HCEC 1CT (cell line): ENCODE measurements around the gene CENPA.
"Not testable (repeated sequence)": the region's sequence is repeated elsewhere in the genome, so short reads cannot be mapped to it uniquely, and the experiment has no call there.

Source experiments
- DNase-seq: peaks from one replicate; pipeline ENCODE4 v3.0.0-alpha.2; 2017

Gene CENPA

GRCh38 chr2:26785431-26786206 is at the start of gene CENPA:
TSS of gene CENPA (plus strand) at chr2:26786056. CDS start at chr2:26786197, 141 bp downstream.
- DNase-seq = peak; percentile 98

GRCh38 chr2:26737221-26737620 is 48.6 kb upstream of the CENPA start:
- DNase-seq = no peak

DNA sequence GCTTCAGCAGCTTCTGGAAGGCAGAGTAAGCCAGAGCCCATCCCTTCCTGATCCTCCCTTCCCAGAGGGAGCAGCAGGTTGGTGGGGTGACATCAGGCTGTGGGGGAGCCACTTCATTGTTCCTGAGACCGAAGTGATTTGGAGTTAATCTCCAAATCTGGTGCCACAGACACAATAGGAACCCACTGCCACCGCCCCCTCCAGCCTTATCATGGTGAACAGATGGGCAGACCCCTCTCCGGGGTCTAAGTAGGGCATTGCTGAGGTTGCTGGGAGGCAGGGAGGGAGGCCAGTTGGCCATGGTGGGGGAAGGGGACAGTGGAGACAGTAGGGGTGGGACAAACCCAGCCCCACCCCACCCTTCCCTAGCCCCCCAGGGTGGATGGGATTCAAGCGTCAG is 47.4 kb upstream of the CENPA start:
- no peak for DNase-seq

DNA sequence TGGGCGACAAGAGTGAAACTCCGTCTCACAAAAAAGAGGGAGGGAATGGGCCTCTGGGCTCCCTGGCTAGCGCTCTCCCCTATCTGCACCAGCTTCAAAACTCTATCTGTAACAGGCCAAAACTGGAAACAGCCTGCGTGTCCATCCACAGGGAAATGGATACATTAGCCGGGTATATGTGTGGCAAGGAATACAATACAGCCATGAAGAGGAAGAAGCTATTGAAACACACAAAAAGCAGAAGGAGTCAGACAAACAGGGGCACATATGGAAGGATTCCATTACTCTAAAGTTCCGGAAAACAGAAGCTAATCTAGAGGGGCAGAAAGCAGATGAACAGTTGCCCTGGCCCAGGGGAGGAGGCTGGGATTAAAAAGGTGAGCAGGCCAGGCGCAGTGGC is 46.3 kb upstream of the CENPA start:
- no peak for DNase-seq

DNA sequence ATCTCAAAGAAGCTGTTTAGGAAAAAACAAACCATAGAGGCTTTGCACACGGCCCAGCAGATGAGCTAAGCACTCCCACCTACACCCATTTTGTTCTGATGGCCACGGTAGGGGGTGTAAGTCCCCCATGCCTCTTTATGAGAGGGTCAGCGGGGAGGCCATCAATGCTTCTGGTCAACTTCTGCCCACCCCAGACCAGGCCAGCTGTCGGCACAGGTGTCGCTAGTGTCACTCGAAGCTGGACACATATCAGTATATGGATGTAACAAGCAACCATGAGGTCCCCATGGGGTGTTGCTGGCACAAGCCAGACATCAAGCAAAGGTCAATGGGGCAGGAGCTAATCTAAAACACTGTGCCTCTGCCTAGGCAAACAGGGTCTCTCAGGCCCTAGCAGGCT is 45.5 kb upstream of the CENPA start:
- no peak for DNase-seq

DNA sequence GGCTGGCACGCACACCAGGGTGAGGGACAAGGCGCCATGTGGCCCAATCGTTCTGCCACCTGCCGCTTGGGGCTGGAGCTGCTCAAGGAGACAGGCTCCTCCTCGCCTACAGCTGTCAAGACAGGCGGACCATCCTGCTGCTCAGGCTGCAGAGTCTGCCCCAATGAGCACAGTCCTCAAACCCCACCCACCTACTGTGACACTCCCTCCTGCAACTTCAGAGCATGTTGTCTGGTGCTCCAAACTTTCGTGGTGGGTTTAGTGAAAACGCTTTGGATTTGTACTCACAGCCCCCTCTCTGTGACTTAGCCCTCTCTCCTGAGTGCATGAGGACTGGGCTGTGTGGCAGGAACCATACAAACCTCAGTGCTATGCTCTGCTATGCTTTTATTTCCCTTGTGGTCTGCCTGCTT is 45.0 kb upstream of the CENPA start:
- DNase-seq = no peak

DNA sequence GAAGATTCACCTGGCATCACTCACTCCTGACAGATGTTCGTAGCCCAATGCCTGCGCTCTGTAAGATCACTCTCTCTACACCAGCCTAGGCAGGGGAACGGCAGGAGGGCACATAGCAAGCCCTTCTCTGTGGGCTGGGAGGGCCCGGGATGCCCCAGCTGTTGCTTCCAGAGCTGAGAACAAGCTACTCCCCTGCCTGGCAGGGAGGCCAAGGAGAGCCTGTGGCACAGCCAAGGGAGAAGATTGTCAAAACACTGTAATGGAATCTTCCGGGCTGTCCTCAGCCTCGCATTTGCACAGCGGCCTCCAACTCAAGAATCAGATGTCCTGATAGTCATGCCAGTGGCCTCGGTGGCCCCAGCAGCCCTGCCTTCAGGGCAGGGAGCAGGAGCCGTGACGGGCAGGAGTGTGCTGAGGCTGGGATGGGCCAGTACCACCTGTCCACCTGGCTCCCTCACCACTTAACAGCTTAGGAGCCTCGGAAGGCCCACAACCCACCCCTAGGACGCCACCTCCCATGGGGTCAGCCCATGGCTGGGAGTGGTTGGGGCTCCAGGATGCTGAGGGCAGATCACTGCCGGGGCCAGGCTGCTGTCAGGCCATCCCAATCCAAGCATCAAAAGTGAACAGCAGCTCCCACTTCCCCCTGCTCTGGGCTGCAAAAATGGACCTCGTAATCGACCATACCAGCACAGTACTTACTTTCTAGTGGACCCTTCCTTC is 43.6 kb upstream of the CENPA start:
- no peak for DNase-seq

- no peak for DNase-seq
Observed at GRCh38 chr2:26743852-26744251, 42.0 kb upstream of the CENPA start.

GRCh38 chr2:26744953-26745352 is 40.9 kb upstream of the CENPA start:
- no peak for DNase-seq

GRCh38 chr2:26745609-26746327 is 40.1 kb upstream of the CENPA start:
- DNase-seq = peak; percentile 43

GRCh38 chr2:26746934-26747333 is 38.9 kb upstream of the CENPA start:
- no peak for DNase-seq

DNA sequence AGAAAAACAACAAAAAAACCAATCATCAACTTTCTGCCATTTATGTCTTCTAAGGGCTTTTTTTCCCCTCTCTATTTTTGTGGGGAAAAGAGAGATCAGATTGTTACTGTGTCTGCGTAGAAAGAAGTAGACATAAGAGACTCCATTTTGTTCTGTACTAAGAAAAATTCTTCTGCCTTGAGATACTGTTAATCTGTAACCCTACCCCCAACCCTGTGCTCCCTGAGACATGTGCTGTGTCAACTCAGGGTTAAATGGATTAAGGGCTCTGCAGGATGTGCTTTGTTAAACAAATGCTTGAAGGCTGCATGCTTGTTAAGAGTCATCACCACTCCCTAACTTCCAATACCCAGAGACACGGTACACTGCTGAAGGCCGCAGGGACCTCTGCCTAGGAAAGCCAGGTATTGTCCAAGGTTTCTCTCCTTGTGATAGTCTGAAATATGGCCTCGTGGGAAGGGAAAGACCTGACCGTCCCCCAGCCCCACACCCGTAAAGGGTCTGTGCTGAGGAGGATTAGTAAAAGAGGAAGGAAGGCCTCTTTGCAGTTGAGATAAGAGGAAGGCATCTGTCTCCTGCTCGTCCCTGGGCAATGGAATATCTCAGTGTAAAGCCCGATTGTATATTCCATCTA is 36.0 kb upstream of the CENPA start:
- DNase-seq = peak; percentile 65

DNA sequence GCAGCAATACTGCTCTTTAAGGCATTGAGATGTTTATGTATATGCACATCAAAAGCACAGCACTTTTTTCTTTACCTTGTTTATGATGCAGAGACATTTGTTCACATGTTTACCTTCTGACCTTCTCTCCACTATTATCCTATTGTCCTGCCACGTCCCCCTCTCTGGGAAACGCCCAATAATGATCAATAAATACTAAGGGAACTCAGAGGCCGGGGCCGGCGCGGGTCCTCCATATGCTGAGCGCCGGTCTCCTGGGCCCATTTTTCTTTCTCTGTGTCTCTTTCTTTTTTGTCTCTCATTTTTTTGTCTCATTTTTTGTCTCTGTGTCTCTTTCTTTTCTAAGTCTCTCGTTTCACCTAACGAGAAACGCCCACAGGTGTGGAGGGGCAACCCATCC is 35.4 kb upstream of the CENPA start:
- DNase-seq = not testable (repeated sequence)

- DNase-seq = no peak
Observed at GRCh38 chr2:26752656-26753055, 33.2 kb upstream of the CENPA start.

- DNase-seq = no peak
Observed at GRCh38 chr2:26754539-26754938, 31.3 kb upstream of the CENPA start.

- no peak for DNase-seq
Observed at GRCh38 chr2:26754972-26755670, 30.7 kb upstream of the CENPA start.

DNA sequence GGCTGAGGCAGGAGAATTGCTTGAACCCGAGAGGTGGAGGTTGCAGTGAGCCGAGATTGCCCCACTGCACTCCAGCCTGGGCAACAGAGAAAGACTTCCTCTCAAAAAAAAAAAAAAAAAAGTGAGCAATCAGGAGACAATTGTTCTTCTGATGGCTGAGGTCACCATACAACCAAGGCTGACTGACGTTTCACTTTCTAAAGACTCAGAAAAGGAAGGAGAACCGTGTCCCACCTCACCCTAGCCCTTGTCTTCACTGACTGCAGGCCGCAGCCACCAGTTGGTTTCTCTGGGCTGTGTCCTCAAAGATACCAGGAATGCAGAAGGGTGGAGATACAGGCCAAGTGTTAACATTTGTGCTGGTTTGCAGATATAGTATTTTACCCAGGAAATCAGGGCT is 29.5 kb upstream of the CENPA start:
- DNase-seq = no peak

DNA sequence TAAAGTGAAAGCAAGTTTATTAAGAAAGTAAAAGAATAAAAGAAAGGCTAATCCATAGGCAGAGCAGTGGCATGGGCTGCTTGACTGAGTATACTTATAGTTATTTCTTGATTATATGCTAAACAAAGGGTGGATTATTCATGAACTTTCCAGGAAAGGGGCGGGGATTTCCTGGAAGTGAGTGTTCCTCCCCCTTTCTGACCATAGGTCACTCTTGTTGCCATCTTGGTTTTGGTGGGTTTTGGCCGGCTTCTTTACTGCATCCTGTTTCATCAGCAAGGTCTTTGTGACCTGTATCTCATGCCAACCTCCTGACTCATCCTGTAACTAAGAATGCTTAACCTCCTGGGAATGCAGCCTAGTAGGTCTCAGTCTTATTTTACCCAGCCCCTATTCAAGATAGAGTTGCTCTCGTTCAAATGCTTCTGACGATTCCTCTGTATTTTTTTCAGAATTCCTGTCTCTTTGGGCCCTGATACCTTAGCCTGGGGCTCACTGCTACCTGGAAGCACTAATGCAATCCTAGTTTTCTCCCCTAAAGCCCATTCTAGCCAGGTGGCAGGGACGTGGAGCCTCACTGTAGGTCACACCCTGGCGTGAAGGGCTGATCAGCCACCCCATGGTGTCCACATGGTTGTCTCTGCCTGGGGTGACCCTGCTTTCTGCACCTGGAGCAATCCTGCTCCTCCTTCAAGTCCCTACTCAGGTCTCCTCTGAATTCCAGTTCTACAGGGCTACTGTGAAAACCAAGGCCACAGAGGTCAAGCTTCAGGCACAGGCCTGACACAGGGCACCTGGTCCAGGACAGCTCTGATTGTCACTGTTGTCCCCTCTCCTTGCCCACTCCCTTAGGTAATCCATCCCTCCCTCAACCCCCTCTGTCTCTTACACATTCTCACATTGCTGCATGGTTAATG is 27.7 kb upstream of the CENPA start:
- DNase-seq = peak; percentile 97

DNA sequence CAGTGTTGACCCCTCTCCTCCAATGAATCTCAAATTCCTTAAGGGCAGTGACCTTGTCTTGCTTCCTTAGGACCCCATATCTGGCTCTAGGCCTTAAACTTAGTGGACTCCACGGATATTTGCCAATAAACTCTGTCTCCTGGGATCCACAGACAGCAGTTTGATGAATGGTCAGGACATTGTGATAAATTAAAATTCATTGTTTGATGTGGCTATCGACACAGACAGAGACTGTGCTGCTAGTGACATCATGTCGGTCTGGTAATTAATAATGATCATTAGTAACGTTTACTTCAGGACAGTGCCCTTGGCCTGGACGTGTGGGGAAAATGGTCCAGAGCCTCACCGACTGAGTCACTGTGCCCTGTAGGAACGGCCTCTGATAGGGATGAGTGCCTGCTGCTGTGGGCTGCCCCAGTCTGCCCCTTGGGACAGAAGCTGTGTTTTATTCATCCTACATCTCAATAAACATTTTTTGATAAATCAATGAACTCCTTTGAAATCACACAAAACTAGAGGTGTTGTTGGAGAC is 27.0 kb upstream of the CENPA start:
- DNase-seq = no peak

DNA sequence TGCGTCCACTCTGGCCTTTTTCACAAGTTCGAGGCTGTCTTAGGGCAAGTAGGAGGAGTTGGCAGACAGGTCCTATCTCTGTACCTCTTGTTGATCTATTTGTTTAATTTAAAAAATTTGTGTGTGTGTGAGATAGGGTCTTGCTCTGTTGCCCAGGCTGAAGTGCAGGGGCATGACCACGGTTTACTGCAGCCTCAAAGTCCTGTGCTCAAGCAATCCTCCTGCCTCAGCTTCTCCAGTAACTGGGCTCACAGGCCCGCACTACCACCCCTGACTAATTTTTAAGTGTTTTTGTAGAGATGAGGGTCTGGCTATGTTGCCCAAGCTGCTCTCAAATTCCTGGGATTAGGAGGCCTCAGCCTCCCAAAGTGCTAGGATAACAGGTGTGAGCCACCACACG is 26.0 kb upstream of the CENPA start:
- DNase-seq = no peak

- DNase-seq = not testable (repeated sequence)
Observed at GRCh38 chr2:26760991-26761390, 24.9 kb upstream of the CENPA start.
